IMR-90 (cell line): ENCODE results near the gene CNTN4. TPM values are rescaled to one million over a fixed set of nuclear protein-coding genes. Genes with fewer than 3 reads are reported as not detected.

ENCODE experiments used
- ATAC-seq: fragments of 200-7000 bp; cut with Tn5 transposase; 2 replicates; pipeline ENCODE4 v1.9.1; 2020; ENCODE audit warnings: low read depth, mild to moderate bottlenecking, moderate library complexity
- BruUV-seq: library from RNA; stranded (reverse); fragments of 400-500 nt; replicated peaks from 2 replicates; lab custom pipeline; 2021; lab: Mats Ljungman, UMichigan
- CTCF ChIA-PET: fragments of 300-600 bp; formaldehyde crosslinking; extraction: SDS; loops from one replicate; lab custom pipeline; 2021; ENCODE audit warnings: antibody characterized with exemption; lab: Yijun Ruan, JAX
- POLR2A ChIA-PET: fragments of 300-600 bp; sonication (Branson Sonifier 250); formaldehyde crosslinking; loops from one replicate; lab custom pipeline; 2022; ENCODE audit warnings: antibody characterized with exemption; ENCODE audit not compliant: unreplicated experiment; lab: Charles Lee
- DNase-seq: peaks from one replicate; pipeline ENCODE4 v3.0.0; 2013
- H2AFZ ChIP-seq: replicated peaks from 2 replicates; pipeline ENCODE3; 2013; ENCODE audit warnings: low read length, mild to moderate bottlenecking; ENCODE audit not compliant: poor library complexity
- H2AK5ac ChIP-seq: 2 replicates; pipeline ENCODE4 v1.6.1; 2013; ENCODE audit warnings: low read depth, low read length, inconsistent platforms
- H2AK9ac ChIP-seq: replicated peaks from 2 replicates; pipeline ENCODE3; 2013; ENCODE audit warnings: mild to moderate bottlenecking, low read depth, low read length, moderate library complexity; ENCODE audit not compliant: poor library complexity
- H2BK120ac ChIP-seq: 2 replicates; pipeline ENCODE4 v1.6.1; 2013; ENCODE audit warnings: low read depth, low read length, inconsistent platforms
- H2BK15ac ChIP-seq: 3 replicates; pipeline ENCODE4 v1.6.1; 2013; ENCODE audit warnings: low read depth, low read length, inconsistent platforms
- H2BK20ac ChIP-seq: 2 replicates; pipeline ENCODE4 v1.6.1; 2013; ENCODE audit warnings: low read depth, mild to moderate bottlenecking, inconsistent platforms, low read length, moderate library complexity
- H2BK5ac ChIP-seq: 2 replicates; pipeline ENCODE4 v1.6.1; 2013; ENCODE audit warnings: mild to moderate bottlenecking, low read depth, low read length, inconsistent platforms; ENCODE audit not compliant: poor library complexity, severe bottlenecking
- H3K14ac ChIP-seq: replicated peaks from 2 replicates; pipeline ENCODE4 v1.6.1; 2013; ENCODE audit warnings: low read depth, low read length, inconsistent platforms
- H3K18ac ChIP-seq: 2 replicates; pipeline ENCODE4 v1.6.1; 2013; ENCODE audit warnings: low read depth, low read length, control low read depth
- H3K23ac ChIP-seq: 2 replicates; pipeline ENCODE4 v1.6.1; 2013; ENCODE audit warnings: low read depth, low read length, inconsistent platforms
- H3K27ac ChIP-seq: 2 replicates; pipeline ENCODE4 v1.5.1; 2013; ENCODE audit warnings: mild to moderate bottlenecking, control low read depth, low read length; ENCODE audit not compliant: insufficient read depth
- H3K27me3 ChIP-seq: 2 replicates; pipeline ENCODE4 v1.6.1; 2013; ENCODE audit warnings: low read length; ENCODE audit not compliant: control insufficient read depth, insufficient read depth
- H3K36me3 ChIP-seq: 2 replicates; pipeline ENCODE4 v1.6.1; 2013; ENCODE audit warnings: low read length, mixed read lengths; ENCODE audit not compliant: control insufficient read depth, insufficient read depth
- H3K4ac ChIP-seq: 2 replicates; pipeline ENCODE4 v1.6.1; 2013; ENCODE audit warnings: low read depth, low read length, inconsistent platforms
- H3K4me1 ChIP-seq: 2 replicates; pipeline ENCODE4 v1.6.1; 2013; ENCODE audit warnings: low read length, mixed read lengths; ENCODE audit not compliant: control insufficient read depth, insufficient read depth
- H3K4me2 ChIP-seq: 2 replicates; pipeline ENCODE4 v1.6.1; 2013; ENCODE audit warnings: low read depth, mild to moderate bottlenecking, control low read depth, low read length, moderate library complexity
- H3K4me3 ChIP-seq: 2 replicates; pipeline ENCODE4 v1.5.1; 2013; ENCODE audit warnings: low read depth, mild to moderate bottlenecking, control low read depth, low read length, moderate library complexity; ENCODE audit not compliant: insufficient read depth
- H3K56ac ChIP-seq: 2 replicates; pipeline ENCODE4 v1.6.1; 2013; ENCODE audit warnings: low read length, inconsistent platforms; ENCODE audit not compliant: insufficient read depth; ENCODE audit errors: extremely low read depth
- H3K79me1 ChIP-seq, 2 experiments: 2 replicates each; pipeline ENCODE4 v1.6.1; 2013; ENCODE audit warnings: low read length in 2 of 2, inconsistent platforms in 1 of 2, low read depth in 1 of 2
- H3K9ac ChIP-seq: 2 replicates; pipeline ENCODE4 v1.6.1; 2013; ENCODE audit warnings: low read depth, low read length, control low read depth
- H3K9me1 ChIP-seq: 2 replicates; pipeline ENCODE4 v1.6.1; 2013; ENCODE audit warnings: low read length, inconsistent platforms; ENCODE audit not compliant: insufficient read depth
- H3K9me3 ChIP-seq: 2 replicates; pipeline ENCODE4 v1.6.1; 2013; ENCODE audit warnings: low read length; ENCODE audit not compliant: control insufficient read depth, insufficient read depth
- H4K20me1 ChIP-seq: 2 replicates; pipeline ENCODE4 v1.6.1; 2013; ENCODE audit warnings: low read length, inconsistent platforms; ENCODE audit not compliant: insufficient read depth
- H4K5ac ChIP-seq: 2 replicates; pipeline ENCODE4 v1.6.1; 2013; ENCODE audit warnings: mild to moderate bottlenecking, low read depth, low read length, control low read depth
- H4K8ac ChIP-seq, 2 experiments: 2 replicates each; pipeline ENCODE4 v1.6.1; 2013; ENCODE audit warnings: low read depth in 2 of 2, low read length in 2 of 2, control low read depth in 1 of 2, inconsistent platforms in 1 of 2
- H4K91ac ChIP-seq: 2 replicates; pipeline ENCODE4 v1.6.1; 2013; ENCODE audit warnings: low read depth, low read length, inconsistent platforms; ENCODE audit not compliant: insufficient read depth
- FOS ChIP-seq: fragments of 150-350 bp; IDR thresholded peaks from 2 replicates; pipeline ENCODE4 v1.6.1; 2016; ENCODE audit warnings: low read depth, low read length
- MAFK ChIP-seq: IDR thresholded peaks from 2 replicates; pipeline ENCODE4 v1.6.1; 2012; ENCODE audit warnings: low read depth, low read length, improper control_type of control experiment
- MAZ ChIP-seq: IDR thresholded peaks from 2 replicates; pipeline ENCODE4 v1.6.1; 2012; ENCODE audit warnings: low read depth, mild to moderate bottlenecking, low read length, improper control_type of control experiment, moderate library complexity, borderline replicate concordance
- RCOR1 ChIP-seq: IDR thresholded peaks from 2 replicates; pipeline ENCODE4 v1.6.1; 2012; ENCODE audit warnings: mild to moderate bottlenecking, low read length, improper control_type of control experiment; ENCODE audit not compliant: insufficient replicate concordance
- WGBS, 2 experiments: methylation state at CpG; one replicate each; pipeline versions ENCODE4 v1.1.5 to v1.1.7; 2013; ENCODE audit warnings: missing lambda C conversion rate in 2 of 2; ENCODE audit not compliant: insufficient read length in 1 of 2; ENCODE audit errors: extremely low coverage in 2 of 2; 5-methylcytosine and 5-hydroxymethylcytosine counted together
- dilution Hi-C: fragments of 300-500 bp; cut with HindIII; formaldehyde crosslinking; loops from one replicate; pipeline ENCODE4 v1.14.3; 2018; ENCODE audit warnings: low sequenced_read_pairs; ENCODE audit not compliant: unreplicated experiment
- in situ Hi-C: fragments of 300-500 bp; cut with MboI; formaldehyde crosslinking; loops from 3 replicates; pipeline ENCODE4 v1.14.3; 2019; ENCODE audit warnings: low sequenced_read_pairs, inconsistent platforms, mixed read lengths
- intact Hi-C: fragments of 100-400 bp; cut with micrococcal nuclease; formaldehyde crosslinking; loops from 2 replicates; pipeline ENCODE4 v1.10.0; 2022
- polyA plus RNA-seq, 3 experiments: library from polyadenylated mRNA; depleted of rRNA; stranded (reverse); fragments of >200 nt; gene quantifications; 2 replicates each; pipeline ENCODE4 v1.2.3, GENCODE V29; 2012; ENCODE audit warnings: low replicate concordance in 1 of 3
- total RNA-seq: library from RNA; depleted of rRNA; stranded (reverse); fragments of >200 nt; gene quantifications from 2 replicates; pipeline ENCODE4 v1.2.3, GENCODE V29; 2012

Gene CNTN4
- total and polyA plus RNA-seq, 2 of the 4 experiments (the other 2 are of a cell fraction): under 0.01 TPM; not detected in 1

DNA sequence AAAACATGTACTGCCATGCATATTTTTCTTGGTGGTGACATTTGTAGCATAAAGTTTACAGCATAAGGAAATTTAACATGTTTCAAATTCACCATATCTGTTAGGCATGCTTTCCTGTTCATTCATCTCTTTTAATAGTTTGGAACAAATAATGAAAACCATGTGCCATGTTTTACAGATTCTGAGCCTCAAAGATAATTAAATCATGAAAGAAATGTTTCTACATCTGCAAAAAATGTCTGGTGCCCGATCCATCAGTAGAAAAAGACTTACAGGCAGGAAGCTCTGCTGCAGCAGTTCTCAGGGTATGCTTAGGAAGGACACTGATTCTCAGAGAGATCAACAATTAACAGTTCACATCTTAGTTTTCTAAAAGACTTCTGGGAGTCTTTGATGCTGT, 695.3 kb downstream of the CNTN4 start:
- in situ Hi-C loops: no loop called here

More for the DNA sequence above, 695.3 kb downstream of the CNTN4 start:
- Histone ChIP-seq H4K5ac (no peak overlapping the region), H3K27ac (no peak overlapping the region), H3K14ac (no peak overlapping the region), H3K56ac (no peak overlapping the region), H3K79me1 (no peaks in the 10 kb centered on the region), H2AK5ac (no peak overlapping the region), H3K4me3 (no peak overlapping the region), H3K4ac (no peak overlapping the region), H2BK120ac (no peak overlapping the region), H3K9ac (no peak overlapping the region), H4K20me1 (no peaks in the 10 kb centered on the region), H2BK5ac (no peak overlapping the region), H3K9me1 (no peaks in the 10 kb centered on the region), H2BK20ac (no peak overlapping the region), H4K91ac (no peak overlapping the region), H3K36me3 (no peaks in the 10 kb centered on the region), H3K4me1 (no peaks in the 10 kb centered on the region), H3K18ac (no peak overlapping the region), H4K8ac (no peak overlapping the region), H3K4me2 (no peak overlapping the region), H3K27me3 (no peaks in the 10 kb centered on the region), H2AFZ (no peak overlapping the region), H3K23ac (no peak overlapping the region), H2AK9ac (no peak overlapping the region), H3K9me3 (peaks cover 6% of the 10 kb centered on the region), H2BK15ac (no peak overlapping the region)
- CTCF ChIA-PET: no interaction called here
- no TSS peak for BruUV-seq
- WGBS, 2 experiments: no CpG with 5 or more reads among the region's 1 CpG
- intact Hi-C loops (no loop called here), dilution Hi-C loops (no loop called here)
- no peak for ATAC-seq
- POLR2A ChIA-PET: no interaction called here
- TF ChIP-seq RCOR1 (no peak), FOS (no peak), MAFK (no peak), MAZ (no peak)
- no peak for DNase-seq
